Neural cell (in vitro differentiated cells): ENCODE data around the gene PLCXD3.

Experiments used
- CTCF ChIP-seq: fragments of 450-650 bp; IDR thresholded peaks from 2 replicates; pipeline ENCODE4 v1.5.1; 2014; ENCODE audit warnings: antibody characterized with exemption, mild to moderate bottlenecking, moderate library complexity; ENCODE audit not compliant: poor library complexity, severe bottlenecking
- EZH2 ChIP-seq: fragments of 200-600, 300-800 bp; shearing (Covaris generic), sonication (generic); IDR thresholded peaks from 2 replicates; pipeline ENCODE4 v1.6.1; 2014; ENCODE audit warnings: antibody characterized with exemption, low read length, borderline replicate concordance, mild to moderate bottlenecking; ENCODE audit not compliant: insufficient read depth, poor library complexity, severe bottlenecking
- POLR2AphosphoS5 ChIP-seq: IDR thresholded peaks from 2 replicates; pipeline ENCODE4 v1.6.1; 2012
- TAF1 ChIP-seq: IDR thresholded peaks from 2 replicates; pipeline ENCODE4 v1.6.1; 2012; ENCODE audit warnings: low read depth

DNA sequence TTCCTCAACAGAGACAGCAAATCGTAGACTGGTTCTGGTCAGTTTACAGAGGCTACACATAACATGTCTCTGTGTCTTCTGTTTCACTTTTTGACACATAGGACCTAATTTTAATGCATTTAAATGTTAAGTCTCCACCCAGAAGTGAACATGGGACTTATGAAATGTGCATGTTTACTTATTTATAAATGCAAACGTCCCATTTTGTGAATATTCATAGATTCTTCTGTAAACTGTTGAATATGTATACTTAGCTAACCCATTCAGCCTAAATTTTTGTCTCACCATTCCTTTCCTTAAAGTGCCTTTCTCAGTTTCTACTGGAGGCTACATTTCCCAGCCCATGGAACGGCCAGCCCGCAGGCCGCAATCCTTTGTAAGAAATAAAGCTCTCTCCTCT, 137.2 kb downstream of the PLCXD3 start:
- no peak for TF ChIP-seq EZH2
- TF ChIP-seq TAF1: no peak
- TF ChIP-seq POLR2AphosphoS5: no peak
- TF ChIP-seq CTCF: no peak
